Measurements from ENCODE around the gene MRPL40.

DNA sequence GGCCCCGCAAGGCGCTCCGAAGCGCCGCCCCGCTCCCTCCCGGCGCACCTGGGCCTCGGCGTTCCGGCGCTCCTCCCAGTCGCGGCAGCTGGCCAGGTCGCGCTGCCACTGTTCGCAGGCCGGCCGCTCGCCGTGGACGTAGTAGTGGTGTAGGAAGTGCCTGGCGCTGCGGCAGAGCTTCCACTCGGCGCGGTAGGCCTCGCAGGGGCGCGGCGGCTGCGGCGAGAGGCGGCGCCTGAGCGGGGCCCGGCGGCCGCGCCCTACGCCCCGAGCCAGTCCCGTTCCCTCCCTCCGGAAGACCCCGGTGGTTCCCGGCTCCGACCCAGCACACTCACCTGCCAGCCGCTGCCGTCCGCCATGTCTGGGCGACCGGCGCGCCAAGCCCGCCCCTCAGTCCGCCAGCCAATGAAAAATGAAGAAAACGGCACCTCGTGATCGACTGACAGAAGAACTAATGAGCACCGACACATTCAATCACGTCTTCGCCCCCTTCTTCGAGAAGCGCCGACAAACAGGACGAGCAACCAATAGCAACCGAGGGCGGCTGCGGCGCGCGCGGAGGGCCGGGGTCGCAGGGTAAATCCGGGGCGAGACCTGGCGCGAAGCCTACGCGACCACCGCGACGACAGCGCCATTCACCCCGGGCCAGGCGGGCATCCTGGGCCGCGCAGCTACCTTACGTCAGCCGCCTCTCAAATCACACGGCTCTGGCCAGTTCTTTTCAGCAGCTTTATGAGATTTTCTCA is 15.2 kb downstream of the MRPL40 start, which contains the start of gene C22orf39:
- TF ChIP-seq, protein P1, sequence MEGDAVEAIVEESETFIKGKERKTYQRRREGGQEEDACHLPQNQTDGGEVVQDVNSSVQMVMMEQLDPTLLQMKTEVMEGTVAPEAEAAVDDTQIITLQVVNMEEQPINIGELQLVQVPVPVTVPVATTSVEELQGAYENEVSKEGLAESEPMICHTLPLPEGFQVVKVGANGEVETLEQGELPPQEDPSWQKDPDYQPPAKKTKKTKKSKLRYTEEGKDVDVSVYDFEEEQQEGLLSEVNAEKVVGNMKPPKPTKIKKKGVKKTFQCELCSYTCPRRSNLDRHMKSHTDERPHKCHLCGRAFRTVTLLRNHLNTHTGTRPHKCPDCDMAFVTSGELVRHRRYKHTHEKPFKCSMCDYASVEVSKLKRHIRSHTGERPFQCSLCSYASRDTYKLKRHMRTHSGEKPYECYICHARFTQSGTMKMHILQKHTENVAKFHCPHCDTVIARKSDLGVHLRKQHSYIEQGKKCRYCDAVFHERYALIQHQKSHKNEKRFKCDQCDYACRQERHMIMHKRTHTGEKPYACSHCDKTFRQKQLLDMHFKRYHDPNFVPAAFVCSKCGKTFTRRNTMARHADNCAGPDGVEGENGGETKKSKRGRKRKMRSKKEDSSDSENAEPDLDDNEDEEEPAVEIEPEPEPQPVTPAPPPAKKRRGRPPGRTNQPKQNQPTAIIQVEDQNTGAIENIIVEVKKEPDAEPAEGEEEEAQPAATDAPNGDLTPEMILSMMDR (conservative IDR thresholded peaks at IDR 0.05; ENCODE audit: low read depth in 2 of 2) = no peak
- no peak for TF ChIP-seq ZNF331 (CRISPR knock-in tag; IDR thresholded peaks at IDR 0.05; ENCODE audit: low read depth)
- TF ChIP-seq STAT1 (IDR thresholded peaks at IDR 0.05; ENCODE audit: unreplicated experiment) = no peak
- no peak for TF ChIP-seq EZH2 (IDR thresholded peaks at IDR 0.05; ENCODE audit: low read depth, unreplicated experiment)
- TF ChIP-seq JUNB (IDR thresholded peaks at IDR 0.05; ENCODE audit: unreplicated experiment) = no peak
- TF ChIP-seq EZH2phosphoT487 (IDR thresholded peaks at IDR 0.05; ENCODE audit: unreplicated experiment) = no peak
- peak; percentile 73 for TF ChIP-seq POLR2AphosphoS5 (IDR thresholded peaks at IDR 0.05; ENCODE audit: low read depth)

Data from GM23338 (cell line).